ENCODE results near the gene PEX5L. TPM values are rescaled to one million over a fixed set of nuclear protein-coding genes. Genes with fewer than 3 reads are reported as not detected.
"Not testable (repeated sequence)": the region's sequence is repeated elsewhere in the genome, so short reads cannot be mapped to it uniquely, and the experiment has no call there.

The PEX5L gene
- 40.8 TPM for total RNA-seq

GRCh38 chr3:180036671-180037455 lies at the start of gene PEX5L:
Gene PEX5L (minus strand): TSS chr3:180036937. CDS start chr3:180036599, 338 bp downstream.
- DNase-seq (ENCODE audit: low spot score in 2 of 2): peak; percentile 67 to 73

GRCh38 chr3:180085122-180085710 lies 48.5 kb upstream of the PEX5L start:
- no peak for FAIRE-seq
- DNase-seq (ENCODE audit: low spot score in 2 of 2): no peak

More at GRCh38 chr3:180036671-180037455, at the start of gene PEX5L:
- no peak for FAIRE-seq

GRCh38 chr3:180082699-180083098 lies 46.0 kb upstream of the PEX5L start:
- no peak for FAIRE-seq
- DNase-seq (ENCODE audit: low spot score in 2 of 2): no peak

- DNase-seq (ENCODE audit: low spot score in 2 of 2): no peak
- FAIRE-seq: no peak
Measured at GRCh38 chr3:180078592-180078991, 41.9 kb upstream of the PEX5L start.

GRCh38 chr3:180073561-180073960 lies 36.8 kb upstream of the PEX5L start:
- no peak for FAIRE-seq

GRCh38 chr3:180072786-180073185 lies 36.0 kb upstream of the PEX5L start:
- DNase-seq (ENCODE audit: low spot score in 2 of 2) (no peak), FAIRE-seq (no peak)

More at GRCh38 chr3:180073561-180073960, 36.8 kb upstream of the PEX5L start:
- DNase-seq (ENCODE audit: low spot score in 2 of 2): no peak

- FAIRE-seq (no peak), DNase-seq (ENCODE audit: low spot score in 2 of 2) (no peak)
Measured at GRCh38 chr3:180070925-180071324, 34.2 kb upstream of the PEX5L start.

- no peak for FAIRE-seq
- DNase-seq (ENCODE audit: low spot score in 2 of 2): no peak
Measured at GRCh38 chr3:180068023-180068422, 31.3 kb upstream of the PEX5L start.

- no peak for DNase-seq (ENCODE audit: low spot score in 2 of 2)
- FAIRE-seq: no peak
Measured at GRCh38 chr3:180066598-180066997, 29.9 kb upstream of the PEX5L start.

GRCh38 chr3:180063783-180064182 lies 27.0 kb upstream of the PEX5L start:
- DNase-seq (ENCODE audit: low spot score in 2 of 2) (no peak), FAIRE-seq (no peak)

GRCh38 chr3:180062771-180063170 lies 26.0 kb upstream of the PEX5L start:
- FAIRE-seq: no peak
- DNase-seq (ENCODE audit: low spot score in 2 of 2): no peak

- no peak for DNase-seq (ENCODE audit: low spot score in 2 of 2)
- FAIRE-seq: no peak
Measured at GRCh38 chr3:180059356-180059755, 22.6 kb upstream of the PEX5L start.

- no peak for FAIRE-seq
- DNase-seq (ENCODE audit: low spot score in 2 of 2): no peak
Measured at GRCh38 chr3:180058238-180058637, 21.5 kb upstream of the PEX5L start.

- FAIRE-seq: not testable (repeated sequence)
Measured at GRCh38 chr3:180055656-180056055, 18.9 kb upstream of the PEX5L start.

GRCh38 chr3:180049391-180049790 lies 12.7 kb upstream of the PEX5L start:
- FAIRE-seq: no peak
- DNase-seq (ENCODE audit: low spot score in 2 of 2): no peak

More at GRCh38 chr3:180055656-180056055, 18.9 kb upstream of the PEX5L start:
- DNase-seq (ENCODE audit: low spot score in 2 of 2): not testable (repeated sequence)

- DNase-seq (ENCODE audit: low spot score in 2 of 2) (no peak), FAIRE-seq (no peak)
Measured at GRCh38 chr3:180048840-180049239, 12.1 kb upstream of the PEX5L start.

- DNase-seq (ENCODE audit: low spot score in 2 of 2) (no peak), FAIRE-seq (no peak)
Measured at GRCh38 chr3:180048103-180048502, 11.4 kb upstream of the PEX5L start.

- no peak for FAIRE-seq
- no peak for DNase-seq (ENCODE audit: low spot score in 2 of 2)
Measured at GRCh38 chr3:180040966-180041365, 4.2 kb upstream of the PEX5L start.

- no peak for DNase-seq (ENCODE audit: low spot score in 2 of 2)
- FAIRE-seq: no peak
Measured at GRCh38 chr3:180036092-180036670, 556 bp downstream of the PEX5L start.

GRCh38 chr3:180026997-180027396 lies 9.7 kb downstream of the PEX5L start:
- DNase-seq (ENCODE audit: low spot score in 2 of 2): no peak
- no peak for FAIRE-seq

- DNase-seq (ENCODE audit: low spot score in 2 of 2) (no peak), FAIRE-seq (no peak)
Measured at GRCh38 chr3:180018543-180018942, 18.2 kb downstream of the PEX5L start.

GRCh38 chr3:180017846-180018245 lies 18.9 kb downstream of the PEX5L start:
- FAIRE-seq: peak; percentile 19
- no peak for DNase-seq (ENCODE audit: low spot score in 2 of 2)
